GM19463 (cell line): ENCODE results near the gene APH1B.
"Not testable (repeated sequence)": the region's sequence is repeated elsewhere in the genome, so short reads cannot be mapped to it uniquely, and the experiment has no call there.

Source experiments
- ATAC-seq: cut with Tn5 transposase; IDR thresholded peaks from one replicate; pipeline ENCODE4 v1.9.1; 2021; ENCODE audit warnings: mild to moderate bottlenecking, moderate library complexity; ENCODE audit not compliant: unreplicated experiment

Gene APH1B

DNA sequence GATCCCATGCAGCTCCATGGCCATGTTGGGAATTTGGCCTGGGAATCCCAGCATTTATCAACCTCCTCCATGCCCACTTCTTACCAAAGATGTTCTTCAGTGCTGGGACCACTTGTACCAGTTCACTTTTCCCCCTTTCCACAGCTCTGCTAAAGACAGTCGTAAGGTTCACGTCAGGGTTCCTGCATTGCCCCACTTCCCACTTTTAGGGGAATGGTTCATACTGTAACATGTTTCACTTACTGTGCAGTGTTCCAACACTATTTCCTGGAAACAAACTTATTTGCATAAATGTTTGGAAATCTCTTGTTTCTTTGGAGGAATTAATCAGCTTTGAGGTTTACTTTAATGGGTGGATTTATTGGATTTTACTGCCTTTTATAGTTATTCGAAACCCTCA is 17.0 kb downstream of the APH1B start:
- ATAC-seq: no peak

DNA sequence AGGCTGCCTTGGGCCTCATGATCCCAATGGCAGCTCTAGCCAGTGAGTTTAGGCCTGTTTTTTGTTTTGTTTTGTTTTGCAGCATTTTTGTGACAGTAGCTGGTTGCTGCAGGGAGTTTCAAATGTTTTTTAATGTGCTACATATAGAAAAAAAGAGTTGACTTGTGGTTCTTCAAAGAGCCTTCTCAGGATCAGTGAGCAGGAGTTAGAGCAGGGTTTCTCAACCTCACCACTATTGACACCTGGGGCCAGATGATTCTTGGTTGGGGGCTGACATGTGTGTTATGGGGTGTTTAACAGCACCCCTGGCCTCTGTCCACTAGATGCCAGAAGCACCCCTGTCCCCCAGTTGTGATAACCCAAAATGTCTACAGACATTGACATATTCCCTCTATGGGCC is 17.9 kb downstream of the APH1B start:
- no peak for ATAC-seq

DNA sequence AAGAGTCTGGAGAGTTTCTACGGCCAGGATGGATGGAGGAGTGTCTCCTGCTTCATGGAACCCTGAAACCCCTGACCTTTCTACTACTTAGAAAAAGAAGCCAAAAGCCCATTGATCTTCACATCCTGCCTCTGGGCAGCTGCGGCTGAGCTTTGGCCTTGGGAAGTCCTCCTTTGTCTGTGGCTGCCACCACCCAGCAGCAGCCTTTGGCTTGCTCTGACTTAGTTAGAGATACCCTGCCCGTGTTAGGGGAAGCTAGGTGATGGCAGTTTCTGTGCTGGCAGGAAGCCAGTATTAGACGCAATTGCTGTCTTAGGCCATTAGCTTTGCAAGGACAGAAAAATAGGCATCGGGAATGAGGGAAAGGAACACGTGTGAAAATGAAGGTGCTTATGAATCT is 18.8 kb downstream of the APH1B start:
- no peak for ATAC-seq

DNA sequence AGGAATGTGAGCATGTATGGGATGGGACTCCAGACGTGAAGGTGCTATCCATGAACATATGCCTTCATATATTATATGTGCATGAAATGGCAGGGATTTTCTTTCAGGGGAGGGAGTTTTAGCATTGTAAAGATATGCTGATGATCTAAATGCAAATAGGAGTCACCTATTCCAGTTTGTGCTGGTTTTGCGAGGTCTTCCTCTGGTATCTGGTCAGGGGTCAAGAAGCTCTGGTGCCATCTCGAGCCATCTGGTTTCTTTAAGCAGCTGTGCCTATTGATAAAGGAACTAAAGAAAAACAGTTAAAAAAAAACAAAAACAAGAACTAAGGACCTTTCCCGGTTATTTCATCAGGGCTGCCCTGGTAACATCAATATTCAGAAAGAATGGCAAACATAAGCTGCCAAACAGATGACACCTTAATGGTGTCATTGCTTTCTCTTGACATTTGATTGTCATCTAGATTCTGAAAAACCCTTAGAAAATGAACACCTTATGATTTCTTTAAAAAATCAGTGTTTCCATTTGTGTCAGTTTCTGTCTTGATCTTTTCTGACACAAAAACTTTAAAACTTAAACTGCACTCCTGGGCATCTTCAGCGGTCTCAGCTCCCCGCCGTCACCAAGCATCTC is 22.7 kb downstream of the APH1B start:
- ATAC-seq: no peak

DNA sequence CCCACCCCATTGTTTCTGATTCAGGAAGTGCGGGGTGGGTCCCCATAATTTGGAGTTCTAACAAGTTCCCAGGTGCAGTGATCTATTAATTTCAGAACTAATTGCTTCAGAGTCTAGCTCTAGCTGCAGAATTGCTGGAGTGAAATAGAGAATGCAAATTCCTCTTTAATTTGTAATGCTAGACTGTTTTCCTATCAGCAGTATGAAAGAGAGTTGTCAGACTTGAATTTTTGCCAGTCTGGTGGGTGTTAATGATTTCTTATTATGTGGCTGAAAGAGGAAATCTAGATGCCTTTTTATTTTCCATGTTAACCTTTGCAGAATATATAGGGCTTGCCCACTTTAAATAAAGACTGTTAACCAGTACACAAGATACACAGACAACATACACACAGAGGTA is 23.7 kb downstream of the APH1B start:
- ATAC-seq: no peak

DNA sequence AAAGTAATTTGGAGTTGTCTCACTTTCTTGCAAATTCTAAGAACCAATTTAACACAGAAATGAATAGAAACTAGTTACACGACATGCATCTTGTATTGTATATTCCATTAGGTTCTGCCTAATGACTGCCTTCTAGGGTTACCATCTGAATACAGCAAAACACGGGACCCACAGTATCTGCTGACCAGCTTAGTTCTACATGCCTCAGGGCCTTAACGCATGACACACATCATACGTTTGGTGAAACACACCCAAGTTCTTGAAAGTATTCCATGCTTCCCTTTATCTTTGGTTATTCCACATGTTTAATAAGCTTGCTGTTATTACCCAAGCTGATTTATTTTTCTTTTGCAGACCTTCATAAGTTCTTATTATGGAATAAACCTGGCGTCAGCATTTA is 27.9 kb downstream of the APH1B start:
- ATAC-seq: no peak

DNA sequence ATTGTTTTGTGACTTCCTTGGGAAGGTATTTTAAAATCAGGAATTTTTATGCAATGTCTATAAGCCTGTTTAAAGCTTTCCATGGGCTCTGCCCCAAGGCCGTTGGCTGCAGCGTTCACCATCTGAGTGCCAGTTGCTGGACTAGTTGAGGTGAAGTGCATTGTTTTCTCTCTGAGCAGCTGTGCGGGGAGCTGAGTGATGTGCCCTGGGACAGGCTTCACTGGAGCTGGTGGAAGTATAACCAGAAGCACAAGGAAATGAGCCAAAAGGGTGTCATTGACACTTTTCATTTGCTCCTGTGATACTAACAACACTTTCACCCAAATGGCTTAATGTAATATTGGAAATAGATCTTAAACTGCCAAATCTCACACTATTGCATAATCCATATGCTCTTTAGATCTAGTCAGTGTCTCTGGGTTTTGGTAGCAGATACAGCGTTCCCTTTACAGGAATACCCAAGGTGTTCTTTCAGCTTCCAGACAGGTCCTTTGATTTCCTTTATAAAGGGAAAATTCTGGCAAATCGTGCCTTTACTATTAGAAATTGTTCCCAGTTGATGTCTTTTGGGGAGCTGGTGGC is 29.2 kb downstream of the APH1B start:
- ATAC-seq: no peak

DNA sequence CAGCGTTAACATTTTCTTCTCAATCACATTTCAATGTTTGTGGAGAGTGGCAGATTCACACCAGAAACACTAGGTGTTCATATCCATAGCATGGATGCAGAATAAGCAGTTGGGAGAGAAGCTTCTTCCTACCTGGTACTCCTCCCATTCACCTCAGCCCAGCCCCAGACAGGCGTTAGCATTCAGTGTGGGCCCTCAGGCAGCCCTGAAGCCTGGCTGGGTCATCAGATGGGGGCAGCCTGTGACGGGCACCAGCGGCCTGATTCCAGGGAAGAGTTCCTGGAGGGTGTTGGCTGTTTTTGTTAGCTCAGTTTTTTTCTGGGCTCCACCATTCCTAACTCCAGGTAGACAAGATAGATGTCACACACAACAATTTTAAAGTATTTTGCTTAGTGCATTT is 31.1 kb downstream of the APH1B start:
- ATAC-seq: no peak

DNA sequence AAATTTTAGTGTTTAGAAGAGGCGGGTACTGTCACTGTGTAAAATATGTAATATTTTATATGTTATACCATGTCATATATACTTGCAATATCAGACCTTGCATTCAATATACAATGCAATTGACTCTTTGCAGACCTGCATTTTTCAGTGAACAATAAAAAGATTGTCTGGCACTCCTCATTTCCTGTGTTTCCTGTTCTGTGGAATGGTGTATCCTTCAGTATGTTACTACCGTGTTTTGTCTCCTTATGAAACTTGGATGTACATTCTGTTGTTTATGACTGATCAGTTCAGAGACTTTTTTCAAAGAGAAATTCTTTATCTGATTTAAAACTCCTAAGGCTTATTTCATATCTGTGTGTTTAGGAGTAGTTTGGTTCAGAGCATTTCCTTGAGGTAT is 31.5 kb downstream of the APH1B start:
- no peak for ATAC-seq

DNA sequence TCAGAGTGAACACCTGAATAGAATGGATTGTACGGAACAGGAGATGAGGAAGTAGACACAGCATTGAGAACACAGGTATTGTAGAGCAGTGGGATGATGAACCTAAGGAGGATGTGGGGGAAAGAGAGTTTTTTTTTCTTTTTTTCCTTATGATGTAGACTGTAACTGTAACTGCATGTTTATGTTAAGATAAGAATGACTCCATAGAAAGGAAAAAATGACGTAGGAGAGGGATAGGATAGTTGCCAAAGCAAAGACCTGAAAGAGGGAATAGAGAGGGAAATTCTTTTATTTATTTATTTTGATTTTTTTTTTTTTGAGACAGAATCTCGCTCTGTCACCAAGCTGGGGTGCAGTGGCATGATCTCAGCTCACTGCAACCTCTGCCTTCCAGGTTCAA is 33.2 kb downstream of the APH1B start:
- ATAC-seq: no peak

DNA sequence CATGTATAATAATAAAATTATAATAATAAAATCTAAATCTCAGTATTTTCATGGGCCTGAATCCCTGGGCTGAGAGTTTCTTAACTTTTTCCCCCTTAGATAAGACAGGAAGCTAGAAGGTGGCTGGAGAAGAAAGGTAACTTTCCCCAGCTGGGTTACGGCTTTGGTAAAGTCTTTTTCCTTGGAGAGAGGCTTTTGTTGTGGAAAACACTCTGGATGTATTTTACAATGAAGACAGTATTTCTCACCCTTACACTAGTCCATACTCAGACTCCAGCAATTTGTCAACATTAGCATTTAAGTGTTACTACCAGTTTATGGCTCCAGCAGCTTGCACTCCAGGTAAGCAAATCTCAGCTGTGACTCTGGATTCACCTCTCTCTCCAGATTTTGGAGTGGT is 34.9 kb downstream of the APH1B start:
- ATAC-seq: no peak

DNA sequence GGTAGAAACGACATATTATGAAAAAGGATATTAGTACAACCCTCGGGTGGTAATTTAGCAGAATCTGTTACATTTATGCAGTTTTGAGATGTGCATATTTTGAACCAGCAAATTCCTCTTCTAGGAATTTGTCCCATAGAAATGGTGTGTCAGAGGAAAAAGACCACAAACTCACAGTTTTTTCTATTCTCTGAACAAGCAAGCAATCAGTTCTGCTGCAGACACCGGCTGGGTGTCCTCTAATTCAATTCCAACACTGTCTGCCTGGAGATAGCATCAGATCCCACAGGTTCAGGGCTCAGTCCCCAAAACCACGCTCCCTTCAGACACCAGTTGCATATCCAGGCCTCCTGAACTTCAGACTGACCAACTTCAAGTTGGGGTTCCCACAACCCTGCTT is 36.4 kb downstream of the APH1B start:
- ATAC-seq: no peak

DNA sequence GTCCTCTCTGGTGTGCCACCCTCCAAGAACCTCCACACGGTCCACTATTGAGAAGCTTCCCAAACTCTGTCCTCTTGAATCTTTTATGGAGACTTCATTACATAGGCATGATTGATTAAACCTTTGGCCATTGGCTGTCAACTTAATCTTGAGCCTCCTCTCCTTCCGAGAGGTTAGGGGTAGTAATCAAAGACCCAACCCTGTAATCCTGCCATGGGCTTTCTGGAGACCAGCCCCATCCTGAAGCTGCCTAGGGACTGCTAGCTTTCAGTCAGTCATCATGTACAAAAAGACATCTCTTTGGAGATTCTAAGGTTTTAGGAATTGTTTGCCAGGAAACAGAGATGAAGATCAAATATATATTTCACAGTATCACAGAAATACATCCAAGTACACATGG is 37.0 kb downstream of the APH1B start:
- no peak for ATAC-seq

DNA sequence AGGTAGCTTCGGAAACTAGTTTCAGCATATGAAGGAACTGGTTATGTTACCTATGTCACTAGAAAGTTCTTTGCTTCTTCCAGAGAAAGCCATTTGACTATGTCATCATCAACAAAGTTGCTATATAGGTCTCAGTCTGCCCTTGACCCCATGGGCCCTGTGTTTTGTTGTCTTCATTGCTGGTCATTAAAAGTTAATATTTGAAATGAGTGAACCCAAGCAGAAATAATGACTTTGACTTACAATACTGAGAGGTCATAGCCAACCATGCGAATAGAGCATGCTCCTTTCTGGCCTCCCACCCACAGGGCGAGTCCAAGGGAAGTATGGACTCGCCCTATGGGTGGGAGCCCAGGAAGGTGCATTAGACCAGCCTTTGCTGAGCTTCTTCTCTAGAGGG is 40.9 kb downstream of the APH1B start:
- ATAC-seq: no peak

DNA sequence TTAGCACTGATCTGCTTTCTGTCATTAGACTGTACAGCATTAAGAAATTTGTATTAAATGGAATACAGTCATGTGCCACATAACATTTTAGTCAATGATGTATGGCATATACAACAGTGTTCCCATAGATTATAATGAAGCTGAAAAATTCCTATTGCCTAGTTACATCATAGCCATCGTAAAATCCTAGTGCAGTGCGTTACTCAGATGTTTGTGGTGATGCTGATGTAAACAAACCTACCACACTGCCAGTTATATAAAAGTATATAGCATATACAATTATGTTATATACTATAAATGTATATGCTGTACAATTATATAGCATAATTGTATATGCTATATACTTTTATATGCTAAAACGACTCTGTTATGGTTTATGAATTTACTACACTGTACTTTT is 41.7 kb downstream of the APH1B start:
- no peak for ATAC-seq

DNA sequence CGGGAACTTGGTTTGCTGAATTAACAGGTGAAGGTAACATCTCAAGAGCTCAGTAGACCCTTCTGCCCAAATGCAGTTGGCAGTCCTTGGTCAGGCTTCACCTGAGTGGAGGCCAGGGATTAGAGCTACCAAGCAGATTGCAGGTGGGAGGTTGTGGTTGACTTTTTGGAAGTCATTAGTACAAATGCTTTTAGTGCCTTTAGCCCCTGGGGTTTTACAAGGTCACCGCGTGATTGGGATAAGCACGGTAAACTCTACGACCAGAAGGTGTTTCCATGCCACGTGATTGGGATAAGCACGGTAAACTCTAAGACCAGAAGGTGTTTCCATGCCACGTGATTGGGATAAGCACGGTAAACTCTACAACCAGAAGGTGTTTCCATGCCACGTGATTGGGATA is 43.0 kb downstream of the APH1B start:
- ATAC-seq: not testable (repeated sequence)

DNA sequence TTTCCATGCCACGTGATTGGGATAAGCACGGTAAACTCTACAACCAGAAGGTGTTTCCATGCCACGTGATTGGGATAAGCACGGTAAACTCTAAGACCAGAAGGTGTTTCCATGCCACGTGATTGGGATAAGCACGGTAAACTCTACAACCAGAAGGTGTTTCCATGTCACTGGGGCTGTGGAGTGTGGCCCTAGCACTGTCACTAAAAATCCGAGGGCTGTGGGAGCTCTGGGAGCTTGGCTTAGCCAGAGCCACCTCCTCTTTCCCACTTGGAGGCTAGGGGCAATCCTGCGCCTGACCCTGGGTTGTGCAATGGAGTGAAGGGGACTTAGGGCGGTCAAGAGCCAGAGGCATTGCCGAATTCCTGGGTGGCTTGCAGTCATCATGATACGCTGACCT is 43.6 kb downstream of the APH1B start:
- ATAC-seq: not testable (repeated sequence)

DNA sequence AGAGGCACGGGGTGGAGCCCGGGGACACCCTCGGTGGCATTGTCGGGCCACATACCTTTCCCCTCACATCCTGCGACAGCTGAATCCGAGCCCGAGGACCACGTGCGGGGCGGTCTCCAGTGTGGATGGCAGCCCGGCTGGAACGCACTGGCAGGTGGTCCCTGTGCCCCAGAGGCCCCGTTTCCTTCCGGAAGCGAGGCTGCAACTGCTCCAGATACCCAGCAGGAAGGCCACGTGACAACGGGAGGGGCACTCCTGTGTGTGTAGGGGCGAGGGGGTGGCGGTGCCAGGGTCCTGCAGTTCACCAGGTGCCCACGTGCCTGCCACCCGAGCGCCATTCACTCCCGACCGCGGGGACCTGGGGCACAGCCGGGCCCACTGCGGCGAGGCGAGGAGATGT is 44.1 kb downstream of the APH1B start:
- ATAC-seq: no peak

DNA sequence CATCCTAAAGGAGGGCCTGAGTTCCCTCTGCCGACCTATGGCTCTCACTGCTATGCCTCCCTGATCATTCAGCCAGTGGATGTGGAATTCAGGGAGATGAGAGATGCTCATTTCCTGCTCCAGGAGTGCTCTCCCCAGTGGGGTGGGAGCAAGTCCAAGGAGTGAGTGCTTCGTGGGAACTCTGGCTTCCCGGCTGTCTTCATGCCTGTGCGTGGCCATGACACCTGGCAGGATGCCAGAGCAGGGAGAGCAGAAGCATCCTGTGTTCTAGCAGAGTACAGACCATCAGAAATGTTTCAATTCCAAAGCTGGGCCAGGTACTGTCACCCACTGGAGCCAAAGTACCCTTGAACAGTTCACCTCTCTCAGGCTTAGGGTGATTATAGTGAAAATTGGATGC is 45.1 kb downstream of the APH1B start:
- no peak for ATAC-seq

DNA sequence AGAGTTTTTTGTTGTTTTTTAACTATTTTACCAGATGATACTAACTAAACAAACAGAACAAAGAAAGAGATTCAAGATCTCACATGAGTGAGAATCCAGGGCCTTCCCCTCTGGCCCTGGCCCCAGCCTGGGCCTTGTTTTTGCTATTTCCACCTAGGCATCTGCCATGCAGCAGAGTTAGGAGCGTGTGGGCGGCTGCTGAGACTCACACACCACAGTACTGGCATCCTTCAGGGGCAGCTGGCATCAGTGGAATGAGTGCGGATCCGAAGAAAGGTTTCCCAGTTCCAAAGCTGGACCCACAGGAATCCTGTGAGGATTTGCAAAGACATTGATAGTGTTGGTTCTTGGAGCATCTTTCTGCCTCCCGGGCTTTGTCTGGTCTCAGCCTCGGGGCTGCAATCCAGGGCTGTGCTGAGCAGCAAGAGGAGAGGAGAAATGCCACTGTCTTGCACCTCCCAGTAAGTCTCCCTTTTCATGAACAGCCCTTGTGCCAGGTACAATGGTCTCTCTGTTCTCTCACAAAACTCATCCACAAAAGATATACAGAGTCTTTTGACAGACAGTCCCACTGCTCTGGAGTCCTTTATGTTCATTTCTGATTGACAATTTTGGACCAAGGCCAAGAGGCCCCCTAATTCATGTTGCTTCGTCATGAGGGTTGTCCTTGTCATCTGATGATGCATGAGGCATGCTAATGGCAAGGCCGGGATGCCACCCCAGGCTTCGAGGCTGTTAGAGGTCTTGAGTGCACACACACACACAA is 46.6 kb downstream of the APH1B start:
- no peak for ATAC-seq

DNA sequence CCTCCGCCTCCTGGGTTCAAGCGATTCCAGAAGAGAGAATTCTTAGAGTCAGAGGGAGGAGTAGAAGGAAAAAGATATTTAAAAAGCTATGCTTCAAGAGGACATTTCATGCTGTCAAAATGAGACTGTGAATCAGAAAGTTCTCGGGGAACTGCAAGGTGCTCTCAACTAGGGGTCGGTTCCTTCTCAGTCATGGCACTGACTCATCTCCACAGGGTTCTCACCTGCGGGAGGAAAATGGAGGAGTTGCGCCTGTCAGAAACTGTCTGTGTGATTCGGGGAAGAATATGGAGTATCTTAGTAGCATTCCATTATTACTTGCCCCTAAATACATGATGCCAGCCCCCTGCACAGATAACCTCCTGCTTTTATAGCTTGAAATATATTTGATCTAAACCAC is 47.4 kb downstream of the APH1B start:
- no peak for ATAC-seq

DNA sequence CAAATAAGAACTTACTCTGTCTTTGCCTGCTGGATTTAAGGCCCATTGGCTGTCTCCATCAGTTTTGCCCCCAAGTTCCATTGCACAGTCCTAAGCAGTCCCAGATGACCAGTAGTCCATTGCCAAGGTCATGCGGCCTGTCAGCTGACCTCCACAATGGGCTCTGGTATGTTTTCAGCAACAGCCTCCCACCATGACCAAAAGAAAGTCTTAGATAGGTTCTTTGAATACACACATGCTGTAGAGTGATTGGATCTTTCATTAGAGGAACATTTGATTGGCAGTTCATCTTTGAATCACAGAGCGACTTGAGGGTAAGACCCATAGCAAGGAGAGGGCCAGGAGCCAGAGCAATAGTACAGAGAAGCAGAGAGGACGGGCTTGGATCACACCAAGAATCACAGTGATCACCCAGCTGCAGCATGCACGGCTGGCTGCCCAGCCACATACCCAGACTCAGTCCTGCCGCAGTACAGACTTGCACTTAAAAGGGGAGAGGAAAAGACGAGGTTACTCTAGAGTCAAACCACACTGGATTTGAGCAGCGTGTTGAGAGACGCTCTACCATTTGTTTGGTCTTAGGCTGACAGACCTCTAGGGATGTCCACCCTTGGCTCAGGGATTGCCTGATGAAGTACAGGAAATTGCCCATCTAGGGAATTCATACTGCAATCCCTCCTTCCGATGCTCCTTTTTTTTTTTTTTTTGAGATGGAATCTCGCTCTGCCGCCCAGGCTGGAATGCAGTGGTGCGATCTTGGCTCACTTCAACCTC is 50.4 kb downstream of the APH1B start:
- ATAC-seq: no peak
